IgD-negative memory B cell (primary cell): ENCODE results near the gene MAML3. TPM values are rescaled to one million over a fixed set of nuclear protein-coding genes. Genes with fewer than 3 reads are reported as not detected.

ENCODE experiments used
- H3K27ac Mint-ChIP-seq, 3 donors: one replicate each; pipeline ENCODE4 v1.8.0; 2020 to 2022; ENCODE audit warnings: mild to moderate bottlenecking in 3 of 3, mixed read lengths in 3 of 3, moderate library complexity in 1 of 3
- H3K27me3 Mint-ChIP-seq: one replicate; pipeline ENCODE4 v1.8.0; 2021; ENCODE audit warnings: mixed read lengths
- H3K36me3 Mint-ChIP-seq: one replicate; pipeline ENCODE4 v1.8.0; 2020; ENCODE audit warnings: mild to moderate bottlenecking, mixed read lengths
- H3K4me1 Mint-ChIP-seq, 3 donors: one replicate each; pipeline ENCODE4 v1.8.0; 2020 to 2022; ENCODE audit warnings: mixed read lengths in 3 of 3, mild to moderate bottlenecking in 1 of 3
- H3K4me3 Mint-ChIP-seq, 4 donors: one replicate each; pipeline ENCODE4 v1.8.0; 2020 to 2022; ENCODE audit warnings: mild to moderate bottlenecking in 4 of 4, mixed read lengths in 4 of 4, moderate library complexity in 3 of 4
- H3K9me3 Mint-ChIP-seq, 3 donors: one replicate each; pipeline ENCODE4 v1.8.0; 2020 to 2021; ENCODE audit warnings: mixed read lengths in 3 of 3, mild to moderate bottlenecking in 1 of 3
- polyA plus RNA-seq: library from polyadenylated mRNA; unstranded; fragments of 300-500 nt; fragmentation: Illumina TruSeq; gene quantifications from one replicate; pipeline ENCODE4 v1.2.3, GENCODE V29; 2021

Gene MAML3
- polyA plus RNA-seq, 1 donor from 2014 or later = 0.03 TPM

DNA sequence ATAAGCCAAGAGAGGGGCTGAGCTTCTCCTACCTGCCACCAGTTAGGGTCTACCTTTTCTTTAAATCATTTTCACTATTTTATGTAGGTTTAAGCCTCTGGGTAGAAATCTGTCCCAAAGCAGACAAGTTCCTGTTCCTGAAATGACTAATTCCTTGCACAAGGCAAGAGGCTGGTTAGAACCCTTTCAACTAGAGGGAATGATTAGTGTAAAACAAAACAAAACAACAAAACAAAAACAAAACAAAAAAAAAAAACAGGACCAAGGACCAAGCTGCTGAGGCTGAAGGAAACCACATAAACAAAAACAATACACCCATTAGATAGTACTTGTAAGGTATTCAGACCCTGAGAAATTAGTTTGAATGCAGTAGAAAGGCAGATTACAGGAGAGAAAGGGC lies 62.7 kb downstream of the MAML3 start:
- Mint-ChIP-seq H3K36me3 (no peaks in the 10 kb centered on the region), H3K27ac (no peak overlapping the region), H3K4me3 (no peak overlapping the region), H3K4me1 (peaks cover 11 to 21% (median 13%) of the 10 kb centered on the region in 3 donors), H3K9me3 (peaks cover 0 to 5% (median 0%) of the 10 kb centered on the region in 3 donors), H3K27me3 (peaks cover 35% of the 10 kb centered on the region)

- Mint-ChIP-seq H3K4me3 (peak overlapping the region in 1 of 4 donors; percentile 62), H3K36me3 (no peaks in the 10 kb centered on the region), H3K9me3 (no peaks in the 10 kb centered on the region), H3K27ac (no peak overlapping the region), H3K4me1 (peaks cover 6 to 10% (median 9%) of the 10 kb centered on the region in 3 donors), H3K27me3 (peaks cover 31% of the 10 kb centered on the region)
These were observed 63.7 kb downstream of the MAML3 start for GRCh38 chr4:140090215-140090731.

GRCh38 chr4:140089216-140089615 lies 64.8 kb downstream of the MAML3 start:
- Mint-ChIP-seq H3K27me3 (peaks cover 23% of the 10 kb centered on the region), H3K4me1 (peaks cover 0 to 2% (median 1%) of the 10 kb centered on the region in 3 donors), H3K9me3 (no peaks in the 10 kb centered on the region), H3K27ac (no peak overlapping the region), H3K36me3 (no peaks in the 10 kb centered on the region), H3K4me3 (no peak overlapping the region)

DNA sequence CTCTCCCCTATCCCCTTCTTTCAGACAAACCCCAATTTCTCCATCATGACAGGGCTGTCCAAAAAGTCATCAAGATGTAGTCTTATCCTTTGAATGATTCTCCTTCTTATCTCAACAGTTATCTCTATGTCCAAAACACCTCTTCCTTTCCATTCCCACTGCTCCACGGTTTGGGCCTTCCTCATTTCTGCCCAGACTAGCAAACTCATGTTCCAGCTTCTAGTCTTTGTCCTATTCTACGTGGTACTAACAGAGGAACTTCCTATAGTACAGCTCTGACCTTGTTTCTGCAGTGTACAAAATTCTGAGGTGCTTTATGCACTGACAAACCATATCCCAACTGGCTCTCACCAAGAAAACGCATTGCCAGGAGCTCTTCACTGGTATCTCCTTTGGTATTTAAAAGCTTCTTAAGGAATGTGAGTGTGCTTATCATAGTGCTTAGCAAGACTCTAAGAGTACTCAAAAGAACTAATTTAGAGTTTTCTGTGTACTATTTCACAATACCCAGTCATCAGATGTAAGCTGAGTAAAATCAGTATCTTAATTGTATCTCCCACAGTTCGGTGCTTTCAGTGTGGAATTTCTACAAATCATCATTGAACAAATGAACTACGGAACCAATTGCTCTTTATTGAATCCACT lies 65.5 kb downstream of the MAML3 start:
- Mint-ChIP-seq H3K36me3 (no peaks in the 10 kb centered on the region), H3K4me1 (no peaks in the 10 kb centered on the region), H3K4me3 (no peak overlapping the region), H3K9me3 (no peaks in the 10 kb centered on the region), H3K27ac (no peak overlapping the region), H3K27me3 (peaks cover 20% of the 10 kb centered on the region)

DNA sequence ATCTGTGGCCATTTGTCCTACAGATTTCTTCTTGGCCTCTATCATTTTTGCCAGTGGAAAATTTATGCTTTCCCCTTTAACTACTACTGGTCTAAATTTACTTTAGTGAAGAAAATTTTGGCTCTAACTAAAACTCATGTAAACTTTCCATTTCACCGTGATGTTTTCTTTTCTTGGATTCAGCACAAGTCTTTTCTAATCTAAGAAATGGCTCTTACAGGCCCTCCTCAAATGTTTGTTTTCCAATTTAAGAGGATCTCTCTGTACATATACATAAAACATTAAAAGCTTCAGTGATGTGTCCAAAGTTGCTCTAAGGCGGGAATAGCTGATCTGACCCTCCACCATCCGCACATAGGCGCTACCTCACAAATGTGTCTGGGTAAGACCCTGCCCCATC lies 68.1 kb downstream of the MAML3 start:
- H3K9me3 Mint-ChIP-seq = no peaks in the 10 kb centered on the region

GRCh38 chr4:140085062-140085622 lies 68.8 kb downstream of the MAML3 start:
- Mint-ChIP-seq H3K36me3 (peaks cover 2% of the 10 kb centered on the region), H3K4me3 (no peak overlapping the region), H3K27ac (no peak overlapping the region), H3K4me1 (no peaks in the 10 kb centered on the region), H3K9me3 (no peaks in the 10 kb centered on the region), H3K27me3 (peaks cover 18% of the 10 kb centered on the region)

More for the DNA sequence above, 68.1 kb downstream of the MAML3 start:
- no peaks in the 10 kb centered on the region for H3K4me1 Mint-ChIP-seq
- no peak overlapping the region for H3K27ac Mint-ChIP-seq
- peaks cover 2% of the 10 kb centered on the region for H3K36me3 Mint-ChIP-seq
- peaks cover 18% of the 10 kb centered on the region for H3K27me3 Mint-ChIP-seq
- H3K4me3 Mint-ChIP-seq = no peak overlapping the region

GRCh38 chr4:140084385-140084784 lies 69.6 kb downstream of the MAML3 start:
- Mint-ChIP-seq H3K36me3 (peaks cover 2% of the 10 kb centered on the region), H3K4me3 (no peak overlapping the region), H3K27ac (no peak overlapping the region), H3K27me3 (peaks cover 16% of the 10 kb centered on the region), H3K4me1 (no peaks in the 10 kb centered on the region), H3K9me3 (no peaks in the 10 kb centered on the region)

- H3K36me3 Mint-ChIP-seq = peaks cover 2% of the 10 kb centered on the region
- no peak overlapping the region for H3K4me3 Mint-ChIP-seq
- peaks cover 7% of the 10 kb centered on the region for H3K27me3 Mint-ChIP-seq
- no peaks in the 10 kb centered on the region for H3K4me1 Mint-ChIP-seq
- no peaks in the 10 kb centered on the region for H3K9me3 Mint-ChIP-seq
- H3K27ac Mint-ChIP-seq = no peak overlapping the region
These were observed 71.6 kb downstream of the MAML3 start for GRCh38 chr4:140082391-140082755.

DNA sequence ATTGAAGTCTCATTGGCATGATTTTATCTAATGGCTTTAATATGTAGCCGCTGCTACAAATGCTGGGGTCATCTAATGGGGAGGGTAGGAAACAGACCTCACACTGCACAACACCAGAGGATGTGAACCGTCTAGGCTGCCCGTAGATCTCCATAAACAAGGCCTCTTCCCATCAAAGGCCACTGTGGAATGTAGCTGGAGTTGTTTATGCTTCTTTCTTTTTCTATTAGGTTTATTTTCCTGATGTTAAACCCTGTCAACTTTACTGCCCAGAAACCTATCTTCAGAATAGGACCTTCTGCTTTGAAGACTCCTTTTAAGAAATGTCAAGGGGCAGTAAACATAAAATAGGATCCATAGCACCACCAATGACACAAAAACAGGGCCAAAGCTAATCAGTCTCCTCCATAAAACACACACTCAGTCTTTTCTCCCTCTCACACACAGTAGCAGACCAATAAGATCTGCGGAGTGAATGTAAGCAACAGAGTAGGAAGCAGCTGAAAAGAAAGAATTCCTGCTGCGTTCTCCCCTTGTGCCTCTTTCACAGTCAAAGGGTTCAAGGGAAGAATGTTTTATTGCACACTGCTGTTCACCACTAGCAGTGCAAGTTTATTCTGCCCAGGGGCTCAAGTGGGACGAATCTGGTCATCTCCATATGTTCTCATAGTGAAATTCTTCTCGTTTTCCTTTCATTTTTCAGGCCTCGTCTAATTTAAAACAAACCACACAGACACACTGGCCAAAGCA lies 72.2 kb downstream of the MAML3 start:
- H3K9me3 Mint-ChIP-seq = no peaks in the 10 kb centered on the region
- peaks cover 6% of the 10 kb centered on the region for H3K27me3 Mint-ChIP-seq
- H3K4me3 Mint-ChIP-seq = no peak overlapping the region
- H3K4me1 Mint-ChIP-seq = no peaks in the 10 kb centered on the region
- H3K36me3 Mint-ChIP-seq = peaks cover 2% of the 10 kb centered on the region
- H3K27ac Mint-ChIP-seq = no peak overlapping the region

- Mint-ChIP-seq H3K27ac (no peak overlapping the region), H3K4me3 (no peak overlapping the region)
These were observed 73.1 kb downstream of the MAML3 start for GRCh38 chr4:140080883-140081282.

GRCh38 chr4:140078366-140078765 lies 75.6 kb downstream of the MAML3 start:
- H3K27me3 Mint-ChIP-seq = peaks cover 5% of the 10 kb centered on the region
- H3K4me3 Mint-ChIP-seq = no peak overlapping the region
- no peaks in the 10 kb centered on the region for H3K9me3 Mint-ChIP-seq
- H3K4me1 Mint-ChIP-seq = no peaks in the 10 kb centered on the region
- no peak overlapping the region for H3K27ac Mint-ChIP-seq
- H3K36me3 Mint-ChIP-seq = peaks cover 3% of the 10 kb centered on the region

More at GRCh38 chr4:140080883-140081282, 73.1 kb downstream of the MAML3 start:
- H3K36me3 Mint-ChIP-seq = peaks cover 2% of the 10 kb centered on the region
- peaks cover 1% of the 10 kb centered on the region for H3K27me3 Mint-ChIP-seq
- H3K9me3 Mint-ChIP-seq = no peaks in the 10 kb centered on the region
- no peaks in the 10 kb centered on the region for H3K4me1 Mint-ChIP-seq

- Mint-ChIP-seq H3K27me3 (peaks cover 7% of the 10 kb centered on the region), H3K27ac (no peak overlapping the region), H3K4me3 (no peak overlapping the region), H3K9me3 (no peaks in the 10 kb centered on the region), H3K4me1 (peaks cover 0 to 8% (median 7%) of the 10 kb centered on the region in 3 donors), H3K36me3 (peaks cover 2% of the 10 kb centered on the region)
These were observed 77.7 kb downstream of the MAML3 start for GRCh38 chr4:140076307-140076706.

DNA sequence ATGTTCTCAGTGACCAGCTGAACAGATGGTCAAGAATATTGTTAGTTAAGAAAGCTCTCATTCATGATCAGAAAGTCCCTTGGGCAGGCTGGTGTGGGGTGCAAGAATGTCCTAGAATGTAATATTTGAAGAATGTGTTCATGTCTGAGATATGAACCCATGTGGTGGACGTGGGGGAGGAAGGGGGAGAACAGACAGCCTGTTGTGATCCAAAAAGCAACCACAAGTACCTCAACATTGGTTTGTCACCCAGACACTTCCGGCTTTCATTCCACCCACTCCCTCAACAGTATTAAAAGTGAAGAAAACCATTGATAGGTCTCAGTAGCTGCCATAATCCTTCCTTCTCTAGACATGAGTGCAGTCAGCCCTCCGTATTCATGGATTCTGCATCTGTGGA lies 82.2 kb downstream of the MAML3 start:
- H3K36me3 Mint-ChIP-seq = peaks cover 2% of the 10 kb centered on the region
- no peak overlapping the region for H3K27ac Mint-ChIP-seq
- H3K27me3 Mint-ChIP-seq = peaks cover 7% of the 10 kb centered on the region
- no peaks in the 10 kb centered on the region for H3K9me3 Mint-ChIP-seq
- peak overlapping the region in 1 of 4 donors; percentile 75 for H3K4me3 Mint-ChIP-seq
- peaks cover 0 to 13% (median 8%) of the 10 kb centered on the region in 3 donors for H3K4me1 Mint-ChIP-seq

DNA sequence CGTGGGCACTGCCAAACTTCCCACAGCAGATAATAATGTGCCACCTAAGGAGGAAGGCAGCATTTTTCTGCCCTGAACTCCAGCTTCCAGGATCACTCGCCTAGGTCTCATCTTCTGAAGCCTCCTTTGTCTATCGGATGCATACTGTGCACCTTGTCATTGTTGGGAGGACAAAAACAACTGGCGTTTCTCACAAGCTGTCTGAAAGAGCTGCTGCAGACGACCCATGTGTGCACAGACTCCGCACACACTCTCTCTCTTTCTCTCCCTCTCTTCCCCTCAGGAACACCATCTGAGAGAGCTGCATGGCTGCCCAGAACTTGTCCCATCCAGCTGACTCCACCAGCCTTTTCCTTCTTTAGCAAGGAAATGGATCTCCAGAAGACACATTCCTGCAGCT lies 83.0 kb downstream of the MAML3 start:
- Mint-ChIP-seq H3K4me1 (peaks cover 0 to 13% (median 8%) of the 10 kb centered on the region in 3 donors), H3K27ac (no peak overlapping the region), H3K9me3 (no peaks in the 10 kb centered on the region), H3K36me3 (peaks cover 2% of the 10 kb centered on the region), H3K27me3 (peaks cover 7% of the 10 kb centered on the region), H3K4me3 (peak overlapping the region in 2 of 4 donors; percentile 56 to 74)

DNA sequence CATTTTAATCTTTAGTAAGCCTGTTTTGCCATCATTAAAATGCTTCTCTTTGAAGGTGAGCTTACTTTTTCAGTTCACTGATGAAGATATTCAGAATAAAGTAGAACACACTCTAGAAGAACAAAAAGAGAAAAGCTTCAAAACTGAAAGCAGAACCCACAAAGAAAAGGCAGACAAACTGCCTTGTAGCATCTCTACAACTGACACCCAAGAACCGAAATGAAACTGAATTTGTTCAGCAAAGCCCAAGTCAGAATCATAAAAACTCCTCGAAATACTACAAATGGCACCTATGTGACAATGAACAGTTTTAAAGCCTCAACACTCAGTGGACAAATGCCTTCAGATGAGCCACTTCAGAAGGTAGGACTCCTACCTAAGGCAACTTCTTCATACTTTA lies 83.6 kb downstream of the MAML3 start:
- Mint-ChIP-seq H3K4me3 (no peak overlapping the region), H3K4me1 (peaks cover 0 to 13% (median 8%) of the 10 kb centered on the region in 3 donors), H3K36me3 (peaks cover 2% of the 10 kb centered on the region), H3K27me3 (peaks cover 5% of the 10 kb centered on the region), H3K9me3 (no peaks in the 10 kb centered on the region), H3K27ac (no peak overlapping the region)
